DOHH2 (cell line): ENCODE results near the gene PEX26.

Experiments used
- H3F3A ChIP-seq: fragments of 200-600 bp; sonication (generic), shearing (Covaris generic); 2 replicates; pipeline ENCODE4 v1.6.0; 2016; ENCODE audit warnings: antibody characterized with exemption, mild to moderate bottlenecking; ENCODE audit not compliant: control insufficient read depth, insufficient read depth
- H3K27ac ChIP-seq: fragments of 200-600 bp; sonication (generic); 2 replicates; pipeline ENCODE4 v1.5.1; 2014; ENCODE audit warnings: low read depth, mild to moderate bottlenecking, low read length, moderate library complexity
- H3K27me3 ChIP-seq: fragments of 200-600 bp; sonication (generic); 2 replicates; pipeline ENCODE4 v1.6.1; 2014; ENCODE audit warnings: mild to moderate bottlenecking, low read length, mixed read lengths; ENCODE audit not compliant: control insufficient read depth
- H3K36me3 ChIP-seq: fragments of 200-600 bp; sonication (generic); 2 replicates; pipeline ENCODE4 v1.6.1; 2014; ENCODE audit warnings: mild to moderate bottlenecking, low read length, moderate library complexity, mixed read lengths; ENCODE audit not compliant: control insufficient read depth
- H3K4me1 ChIP-seq: fragments of 200-600 bp; sonication (generic); 2 replicates; pipeline ENCODE4 v1.6.1; 2014; ENCODE audit warnings: mild to moderate bottlenecking, low read length, mixed read lengths; ENCODE audit not compliant: control insufficient read depth
- H3K4me2 ChIP-seq: fragments of 200-600 bp; sonication (generic); 2 replicates; pipeline ENCODE4 v1.6.0; 2014; ENCODE audit warnings: mild to moderate bottlenecking, low read length, moderate library complexity
- H3K4me3 ChIP-seq: fragments of 200-600 bp; sonication (generic); 2 replicates; pipeline ENCODE4 v1.5.1; 2014; ENCODE audit warnings: mild to moderate bottlenecking, low read length, mixed read lengths
- H3K79me2 ChIP-seq: fragments of 200-600 bp; sonication (generic); 2 replicates; pipeline ENCODE4 v1.6.1; 2014; ENCODE audit warnings: mild to moderate bottlenecking, low read length, mixed read lengths; ENCODE audit not compliant: control insufficient read depth
- H3K9me2 ChIP-seq: fragments of 200-600 bp; sonication (generic); replicated peaks from 2 replicates; pipeline ENCODE4 v1.6.1; 2014; ENCODE audit warnings: mild to moderate bottlenecking, low read length, mixed read lengths; ENCODE audit not compliant: control insufficient read depth
- H3K9me3 ChIP-seq: fragments of 200-600 bp; sonication (generic); 2 replicates; pipeline ENCODE4 v1.6.1; 2014; ENCODE audit warnings: antibody characterized with exemption, low read length, mixed read lengths; ENCODE audit not compliant: control insufficient read depth, insufficient read depth
- H4K20me1 ChIP-seq: fragments of 200-600 bp; sonication (generic); 2 replicates; pipeline ENCODE4 v1.6.0; 2014; ENCODE audit warnings: low read depth, mild to moderate bottlenecking, antibody characterized with exemption, low read length, moderate library complexity; ENCODE audit not compliant: control insufficient read depth, insufficient read depth
- CTCF ChIP-seq: fragments of 200-600 bp; sonication (generic); IDR thresholded peaks from one replicate; pipeline ENCODE4 v1.5.1; 2014; ENCODE audit warnings: antibody characterized with exemption, mild to moderate bottlenecking, low read depth, low read length; ENCODE audit not compliant: poor library complexity, severe bottlenecking
- EZH2phosphoT487 ChIP-seq: fragments of 200-600 bp; sonication (generic); IDR thresholded peaks from 2 replicates; pipeline ENCODE4 v1.6.1; 2017; ENCODE audit warnings: borderline replicate concordance, mild to moderate bottlenecking, antibody characterized with exemption, low read length, moderate library complexity, mixed read lengths

Gene PEX26

GRCh38 chr22:18088825-18089568 is 11.2 kb downstream of the PEX26 start:
- Histone ChIP-seq H3K4me2 (no peak overlapping the region), H3K4me1 (no peaks in the 10 kb centered on the region), H3K36me3 (peaks cover 70% of the 10 kb centered on the region)

GRCh38 chr22:18090286-18090685 is 12.5 kb downstream of the PEX26 start:
- H3K9me3 ChIP-seq, result no peaks in the 10 kb centered on the region
- H3K9me2 ChIP-seq, result no peaks in the 10 kb centered on the region
- H3K27ac ChIP-seq, result no peak overlapping the region
- no peak overlapping the region for H3K4me2 ChIP-seq
- no peak for TF ChIP-seq CTCF
- TF ChIP-seq EZH2phosphoT487, result no peak
- H3K36me3 ChIP-seq, result peaks cover 61% of the 10 kb centered on the region
- H3K4me3 ChIP-seq, result no peak overlapping the region
- H3F3A ChIP-seq, result no peaks in the 10 kb centered on the region
- no peaks in the 10 kb centered on the region for H3K4me1 ChIP-seq
- H3K27me3 ChIP-seq, result no peaks in the 10 kb centered on the region
- H4K20me1 ChIP-seq, result no peaks in the 10 kb centered on the region
- H3K79me2 ChIP-seq, result no peaks in the 10 kb centered on the region

More at GRCh38 chr22:18088825-18089568, 11.2 kb downstream of the PEX26 start:
- Histone ChIP-seq H3K79me2 (no peaks in the 10 kb centered on the region), H4K20me1 (no peaks in the 10 kb centered on the region), H3K27ac (no peak overlapping the region), H3K9me2 (no peaks in the 10 kb centered on the region), H3K4me3 (no peak overlapping the region), H3K27me3 (no peaks in the 10 kb centered on the region), H3F3A (no peaks in the 10 kb centered on the region), H3K9me3 (no peaks in the 10 kb centered on the region)
- TF ChIP-seq EZH2phosphoT487, result no peak
- no peak for TF ChIP-seq CTCF

- no peaks in the 10 kb centered on the region for H4K20me1 ChIP-seq
- H3K27ac ChIP-seq, result no peak overlapping the region
- no peaks in the 10 kb centered on the region for H3K9me3 ChIP-seq
- no peak overlapping the region for H3K4me3 ChIP-seq
- no peak for TF ChIP-seq EZH2phosphoT487
- no peak for TF ChIP-seq CTCF
- no peaks in the 10 kb centered on the region for H3K9me2 ChIP-seq
- H3K27me3 ChIP-seq, result no peaks in the 10 kb centered on the region
- no peaks in the 10 kb centered on the region for H3F3A ChIP-seq
- no peak overlapping the region for H3K4me2 ChIP-seq
- H3K36me3 ChIP-seq, result peaks cover 49% of the 10 kb centered on the region
- H3K4me1 ChIP-seq, result no peaks in the 10 kb centered on the region
- H3K79me2 ChIP-seq, result no peaks in the 10 kb centered on the region
These were observed 13.7 kb downstream of the PEX26 start for GRCh38 chr22:18091478-18091877.
